ENCODE data around the gene SEM1. TPM values are rescaled to one million over a fixed set of nuclear protein-coding genes. Genes with fewer than 3 reads are reported as not detected.

The SEM1 gene
- total and polyA plus RNA-seq, 3 donors from 2014 or later: 56.3 to 267 (median 59.7) TPM

GRCh38 chr7:96719164-96719563 is 9.5 kb upstream of the SEM1 start:
- no peak overlapping the region for H3K4me3 ChIP-seq
- no peak overlapping the region for H3K27ac ChIP-seq
- 55% methylated on average over 4 of the region's 4 CpGs for WGBS, 2 donors
- H3K36me3 ChIP-seq (ENCODE audit: low read depth, missing control alignments): no peaks in the 10 kb centered on the region
- no peaks in the 10 kb centered on the region for H3K4me1 ChIP-seq
- TF ChIP-seq POLR2A (IDR thresholded peaks at IDR 0.05) (no peak), CTCF (IDR thresholded peaks at IDR 0.05) (no peak)
- no peaks in the 10 kb centered on the region for H3K9me3 ChIP-seq
- DNase-seq: no peak
- H3K27me3 ChIP-seq: no peaks in the 10 kb centered on the region
- intact Hi-C loops (cut with DNase I; ENCODE audit: low total_unique reads): no loop called here

- TF ChIP-seq POLR2A (IDR thresholded peaks at IDR 0.05) (no peak), CTCF (IDR thresholded peaks at IDR 0.05) (no peak)
- Histone ChIP-seq H3K4me3 (no peak overlapping the region), H3K9me3 (no peaks in the 10 kb centered on the region), H3K27ac (no peak overlapping the region), H3K4me1 (no peaks in the 10 kb centered on the region), H3K36me3 (ENCODE audit: low read depth, missing control alignments) (no peaks in the 10 kb centered on the region), H3K27me3 (no peaks in the 10 kb centered on the region)
- DNase-seq: no peak
- 75 to 77% methylated on average over 3 of the region's 3 CpGs for WGBS, 2 donors
- intact Hi-C loops (cut with DNase I; ENCODE audit: low total_unique reads): no loop called here
Observed at GRCh38 chr7:96718107-96719003, 8.7 kb upstream of the SEM1 start.

- no peaks in the 10 kb centered on the region for H3K9me3 ChIP-seq
- no peaks in the 10 kb centered on the region for H3K36me3 ChIP-seq (ENCODE audit: low read depth, missing control alignments)
- no peak for DNase-seq
- peaks cover 8% of the 10 kb centered on the region for H3K4me1 ChIP-seq
- WGBS, 2 donors: 93 to 97% methylated on average over 3 of the region's 3 CpGs
- intact Hi-C loops (cut with DNase I; ENCODE audit: low total_unique reads): no loop called here
- no peak overlapping the region for H3K4me3 ChIP-seq
- H3K27ac ChIP-seq: no peak overlapping the region
- H3K27me3 ChIP-seq: no peaks in the 10 kb centered on the region
- no peak for TF ChIP-seq POLR2A (IDR thresholded peaks at IDR 0.05)
- no peak for TF ChIP-seq CTCF (IDR thresholded peaks at IDR 0.05)
Observed at GRCh38 chr7:96713037-96713436, 3.4 kb upstream of the SEM1 start.

GRCh38 chr7:96710544-96710943 is 898 bp upstream of the SEM1 start:
- DNase-seq: no peak
- Histone ChIP-seq H3K4me1 (peaks cover 12% of the 10 kb centered on the region), H3K4me3 (no peak overlapping the region), H3K27me3 (no peaks in the 10 kb centered on the region), H3K36me3 (ENCODE audit: low read depth, missing control alignments) (no peaks in the 10 kb centered on the region), H3K27ac (no peak overlapping the region), H3K9me3 (no peaks in the 10 kb centered on the region)
- TF ChIP-seq CTCF (IDR thresholded peaks at IDR 0.05): no peak
- TF ChIP-seq POLR2A (IDR thresholded peaks at IDR 0.05): no peak
- intact Hi-C loops (cut with DNase I; ENCODE audit: low total_unique reads): no loop called here
- WGBS, 2 donors: 89 to 95% methylated on average over 2 of the region's 2 CpGs

- Histone ChIP-seq H3K4me3 (peak overlapping the region; percentile 87 to 91), H3K36me3 (ENCODE audit: low read depth, missing control alignments) (no peaks in the 10 kb centered on the region), H3K4me1 (peaks cover 12% of the 10 kb centered on the region), H3K27me3 (no peaks in the 10 kb centered on the region), H3K27ac (peak overlapping the region; percentile 92 to 93), H3K9me3 (no peaks in the 10 kb centered on the region)
- TF ChIP-seq POLR2A (IDR thresholded peaks at IDR 0.05): no peak
- TF ChIP-seq CTCF (IDR thresholded peaks at IDR 0.05): no peak
- no peak for DNase-seq
- intact Hi-C loops (cut with DNase I; ENCODE audit: low total_unique reads): no loop called here
- WGBS, 2 donors: 26 to 36% methylated on average over 5 of the region's 5 CpGs
Observed at GRCh38 chr7:96708872-96709271, 774 bp downstream of the SEM1 start.

All from testis (tissue), 3 donors.